Stimulated activated CD8-positive, alpha-beta memory T cell treated with anti-CD3 and anti-CD28 coated beads, Interleukin-2, amount 100 ng/mL, for 48 hours (primary cell): Measurements from ENCODE around the gene MACF1.
"Not testable (repeated sequence)": the region's sequence is repeated elsewhere in the genome, so short reads cannot be mapped to it uniquely, and the experiment has no call there.

Source experiments
- DNase-seq, 2 donors: peaks; one replicate each; pipeline ENCODE4 v3.0.0-alpha.2; 2020; ENCODE audit warnings: low read depth in 2 of 2

The MACF1 gene

DNA sequence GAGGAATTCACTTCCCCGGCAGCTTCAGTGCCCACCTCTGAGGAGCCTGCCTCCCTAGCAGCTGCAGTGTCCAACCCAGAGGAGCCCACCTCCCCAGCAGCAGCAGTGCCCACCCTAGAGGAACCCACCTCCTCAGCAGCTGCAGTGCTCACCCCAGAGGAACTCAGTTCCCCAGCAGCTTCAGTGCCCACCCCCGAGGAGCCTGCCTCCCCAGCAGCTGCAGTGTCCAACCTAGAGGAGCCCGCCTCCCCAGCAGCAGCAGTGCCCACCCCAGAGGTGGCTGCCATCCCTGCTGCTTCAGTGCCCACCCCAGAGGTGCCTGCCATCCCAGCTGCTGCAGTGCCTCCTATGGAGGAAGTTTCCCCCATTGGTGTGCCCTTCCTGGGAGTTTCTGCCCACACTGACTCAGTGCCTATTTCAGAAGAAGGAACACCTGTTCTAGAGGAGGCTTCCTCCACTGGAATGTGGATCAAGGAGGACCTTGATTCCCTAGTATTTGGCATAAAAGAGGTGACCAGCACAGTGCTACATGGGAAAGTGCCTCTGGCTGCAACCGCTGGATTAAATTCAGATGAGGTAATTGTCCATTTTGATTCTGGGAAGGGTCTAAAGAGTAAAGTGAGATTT, 209.5 kb downstream of the MACF1 start:
- DNase-seq, result no peak

DNA sequence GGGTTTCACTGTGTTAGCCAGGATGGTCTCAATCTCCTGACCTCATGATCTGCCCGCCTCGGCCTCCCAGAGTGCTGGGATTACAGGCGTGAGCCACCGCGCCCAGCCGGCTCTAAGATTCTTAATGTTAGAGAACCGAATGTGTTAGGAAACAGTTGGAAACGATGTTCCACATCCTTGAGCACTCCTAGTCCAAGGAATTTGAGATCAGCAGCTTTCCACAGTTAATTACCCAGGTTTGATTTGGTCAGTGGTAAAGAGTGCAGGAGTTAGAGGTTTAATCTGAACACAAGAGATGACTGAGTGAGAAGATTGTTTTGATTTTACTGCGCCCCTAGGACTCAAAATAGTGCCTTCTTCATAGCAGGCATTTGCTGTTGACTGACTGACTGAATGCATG, 211.1 kb downstream of the MACF1 start:
- DNase-seq, result no peak

DNA sequence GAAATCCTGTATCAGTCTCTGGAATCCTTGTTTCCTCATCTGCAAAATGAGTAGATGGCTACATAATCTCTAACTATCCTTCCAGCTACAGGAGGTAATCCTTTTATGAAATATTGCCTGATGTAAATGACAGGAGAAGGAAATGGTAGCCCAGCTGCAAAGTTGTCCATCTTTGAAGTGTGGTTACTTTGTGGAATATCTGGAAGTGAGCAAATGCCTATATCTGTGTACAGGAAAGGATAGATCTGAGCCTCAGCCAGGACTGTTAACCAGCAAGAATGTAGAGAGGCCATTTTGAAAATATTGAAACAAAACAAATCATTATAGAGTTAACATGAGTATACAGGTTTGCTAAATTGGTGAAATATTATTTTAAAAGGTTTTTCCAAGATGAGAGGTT, 212.1 kb downstream of the MACF1 start:
- no peak for DNase-seq

DNA sequence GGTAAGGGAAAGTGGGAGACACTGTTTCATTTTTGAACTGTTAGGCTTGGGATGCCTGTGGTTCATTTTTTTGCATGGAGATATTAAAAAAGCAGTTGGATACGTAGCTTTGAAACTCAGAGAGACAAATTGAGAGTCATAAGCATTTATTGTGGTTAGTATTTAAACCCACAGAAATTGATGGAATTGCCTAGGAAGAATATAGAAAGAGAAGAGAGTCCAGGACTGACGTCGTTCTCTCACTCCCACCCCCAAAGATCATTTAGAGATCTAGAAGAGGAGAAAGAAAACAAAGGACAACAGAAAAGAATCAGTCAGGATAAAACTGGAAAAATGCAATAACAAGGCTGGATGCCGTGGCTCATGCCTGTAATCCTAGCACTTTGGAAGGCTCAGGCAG, 213.7 kb downstream of the MACF1 start:
- DNase-seq, result no peak

DNA sequence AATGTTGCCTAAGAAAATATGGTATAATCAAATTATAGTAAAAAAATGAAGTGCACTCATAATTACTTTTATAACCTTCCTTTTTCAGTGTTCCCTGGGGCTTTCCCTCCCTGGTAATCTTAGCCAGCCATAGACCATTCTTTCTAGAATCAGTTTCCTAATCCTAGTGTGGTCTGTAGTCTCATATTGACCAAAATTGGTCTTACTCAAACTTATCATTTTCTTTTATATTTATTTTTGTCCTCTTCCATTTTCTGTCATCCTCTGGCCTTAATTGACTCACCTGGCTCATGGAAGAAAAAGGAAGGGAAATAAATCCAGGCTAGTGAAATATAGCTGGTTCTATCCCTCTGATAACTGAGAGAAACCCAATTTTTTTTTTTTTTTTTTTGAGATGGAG, 216.0 kb downstream of the MACF1 start:
- no peak for DNase-seq

DNA sequence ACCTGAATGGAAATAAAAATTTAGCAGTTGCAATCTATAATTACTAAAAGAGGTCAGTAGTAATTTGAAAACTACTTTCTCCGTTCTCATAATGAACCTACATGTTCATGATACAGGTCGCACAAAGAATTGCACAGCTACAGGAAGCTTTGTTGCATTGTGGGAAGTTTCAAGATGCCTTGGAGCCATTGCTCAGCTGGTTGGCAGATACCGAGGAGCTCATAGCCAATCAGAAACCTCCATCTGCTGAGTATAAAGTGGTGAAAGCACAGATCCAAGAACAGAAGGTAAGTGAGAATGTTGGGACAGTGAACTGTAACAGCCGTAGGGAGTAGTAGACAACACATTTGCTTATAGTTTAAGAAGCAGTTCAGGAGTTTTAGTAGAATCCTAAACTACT, 218.1 kb downstream of the MACF1 start:
- no peak for DNase-seq

DNA sequence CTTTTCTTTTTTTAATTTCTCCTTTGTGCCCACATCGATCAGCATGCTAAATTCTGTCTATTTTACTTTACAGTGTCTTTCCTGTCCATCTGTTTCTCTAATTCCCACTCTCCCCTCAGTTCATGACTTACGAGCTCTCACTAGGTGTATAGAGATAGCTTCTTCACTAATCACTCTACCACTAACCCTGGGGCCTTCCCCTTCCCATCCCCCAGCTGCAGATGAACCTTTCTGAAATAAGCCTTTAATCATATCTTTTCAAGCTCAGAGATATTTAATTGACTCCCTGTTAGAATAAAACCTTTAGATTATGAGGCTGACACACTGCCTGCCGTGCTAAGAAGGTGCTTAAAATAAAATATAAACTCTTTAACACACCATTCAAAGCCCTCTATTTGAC, 220.7 kb downstream of the MACF1 start:
- DNase-seq, result no peak

DNA sequence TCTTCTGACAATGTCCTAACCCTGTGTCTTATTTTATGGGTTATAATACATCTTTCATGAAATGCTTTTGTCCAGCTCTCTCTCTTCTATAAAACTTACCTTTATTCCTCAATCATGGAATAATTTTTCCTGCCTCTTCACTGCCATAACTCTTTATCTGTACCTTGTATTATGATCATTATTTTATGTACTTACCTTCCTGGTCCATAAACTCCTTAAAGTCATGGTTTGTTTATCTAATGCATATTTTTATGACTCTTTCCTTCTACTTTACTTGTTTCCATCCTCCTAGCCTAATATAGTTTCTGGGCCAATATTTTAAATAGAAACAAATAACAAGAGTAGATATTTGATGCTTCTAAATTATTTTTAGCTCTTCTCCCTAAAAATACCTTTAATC, 221.1 kb downstream of the MACF1 start:
- no peak for DNase-seq

DNA sequence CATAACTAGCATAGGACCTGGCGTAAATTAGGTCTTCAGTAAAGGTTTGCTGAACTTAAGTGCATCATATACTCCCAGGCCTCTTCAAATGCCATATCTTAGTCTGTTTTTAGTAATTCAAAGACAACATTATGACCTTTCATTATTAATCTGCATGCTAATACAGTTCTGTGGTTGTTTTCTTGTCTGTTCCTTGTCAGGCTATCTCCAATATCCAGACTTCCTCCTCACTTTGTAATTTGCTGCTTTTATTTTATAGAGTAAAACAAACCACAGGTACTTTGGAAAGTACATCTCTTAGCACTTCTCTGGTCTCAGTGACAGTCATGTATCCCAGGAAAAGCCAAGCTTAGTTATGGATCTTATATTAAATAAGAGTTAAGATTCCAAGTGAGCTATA, 221.9 kb downstream of the MACF1 start:
- no peak for DNase-seq

DNA sequence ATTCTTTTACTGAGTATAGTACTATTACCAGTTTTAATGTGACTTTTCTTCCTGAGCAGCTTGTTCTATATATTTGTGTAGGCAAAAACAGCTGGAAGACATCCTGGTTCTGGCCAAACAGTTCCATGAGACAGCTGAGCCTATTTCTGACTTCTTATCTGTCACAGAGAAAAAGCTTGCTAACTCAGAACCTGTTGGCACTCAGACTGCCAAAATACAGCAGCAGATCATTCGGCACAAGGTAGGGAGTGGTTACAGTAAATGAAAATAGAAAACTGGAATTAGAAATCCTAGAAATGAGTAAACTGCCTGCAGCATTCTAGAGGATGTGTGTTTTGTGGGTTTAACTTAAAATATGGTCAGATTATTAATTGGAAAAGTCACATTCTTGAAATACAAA, 222.9 kb downstream of the MACF1 start:
- DNase-seq, result no peak

DNA sequence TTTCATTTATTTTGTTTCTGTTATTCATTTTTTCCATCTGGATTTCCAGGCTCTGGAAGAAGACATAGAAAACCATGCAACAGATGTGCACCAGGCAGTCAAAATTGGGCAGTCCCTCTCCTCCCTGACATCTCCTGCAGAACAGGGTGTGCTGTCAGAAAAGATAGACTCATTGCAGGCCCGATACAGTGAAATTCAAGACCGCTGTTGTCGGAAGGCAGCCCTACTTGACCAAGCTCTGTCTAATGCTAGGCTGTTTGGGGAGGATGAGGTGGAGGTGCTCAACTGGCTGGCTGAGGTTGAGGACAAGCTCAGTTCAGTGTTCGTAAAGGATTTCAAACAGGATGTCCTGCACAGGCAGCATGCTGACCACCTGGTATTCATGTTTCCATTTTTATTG, 223.4 kb downstream of the MACF1 start:
- DNase-seq, result no peak

DNA sequence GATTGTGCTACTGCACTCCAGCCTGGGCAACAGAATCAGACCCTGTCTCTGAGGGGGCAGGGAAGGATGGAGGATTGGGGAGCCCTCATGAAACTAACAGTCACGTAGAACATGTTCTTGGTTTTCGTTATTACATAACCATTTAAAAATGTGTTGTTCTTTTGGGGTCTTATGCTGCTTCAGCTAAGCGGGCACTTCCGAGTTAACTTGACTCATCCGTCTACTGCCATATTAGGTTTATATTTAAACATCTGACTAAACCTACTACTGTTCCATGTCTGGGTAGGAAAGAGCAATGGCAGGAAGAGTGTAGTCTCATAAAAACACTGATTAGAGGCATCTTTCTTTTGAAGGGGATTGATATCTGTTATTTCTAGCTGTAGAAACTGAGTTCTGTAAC, 227.4 kb downstream of the MACF1 start:
- no peak for DNase-seq

DNA sequence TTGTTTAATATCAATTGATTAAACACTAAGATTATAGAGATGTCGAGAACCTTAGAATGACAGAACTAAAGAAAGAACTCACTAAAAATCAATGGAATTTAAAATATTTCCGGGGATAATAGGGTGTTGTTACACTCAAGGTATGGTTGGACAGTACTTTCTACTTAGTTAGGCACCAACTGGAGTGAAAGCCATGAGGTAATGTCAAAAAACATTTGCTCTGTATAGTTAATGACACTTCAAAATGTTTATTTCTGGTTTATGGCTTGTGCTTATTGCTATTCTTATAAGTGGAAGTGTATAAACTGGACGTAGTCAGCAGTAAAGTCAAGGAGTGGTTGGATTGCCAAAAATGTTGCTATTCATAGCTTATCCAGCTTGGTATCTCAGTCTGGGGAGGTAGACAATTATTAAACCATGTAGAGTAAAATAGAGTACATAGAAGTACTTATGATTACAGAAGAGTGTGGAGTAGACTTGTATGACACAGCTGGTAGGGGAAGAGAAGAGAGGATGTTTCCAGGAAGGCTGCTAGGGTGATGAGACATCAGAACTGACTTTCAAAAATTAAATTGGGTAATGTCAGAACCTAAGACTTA, 230.4 kb downstream of the MACF1 start:
- no peak for DNase-seq

DNA sequence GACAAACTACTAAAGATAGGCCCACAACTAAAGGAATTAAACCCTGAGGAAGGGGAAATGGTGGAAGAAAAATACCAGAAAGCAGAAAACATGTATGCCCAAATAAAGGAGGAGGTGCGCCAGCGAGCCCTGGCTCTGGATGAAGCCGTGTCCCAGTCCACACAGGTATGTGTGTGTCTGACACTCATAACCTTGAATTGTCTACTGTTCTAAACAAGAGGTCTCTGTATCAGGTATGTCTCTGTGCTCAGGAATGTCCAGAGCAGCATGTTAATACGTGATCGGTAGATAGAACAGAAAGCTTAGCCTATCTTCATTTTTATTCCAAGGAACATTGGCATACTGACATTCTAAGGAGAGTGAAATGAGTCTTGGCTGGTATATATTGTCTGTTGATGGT, 231.1 kb downstream of the MACF1 start:
- DNase-seq, result no peak

DNA sequence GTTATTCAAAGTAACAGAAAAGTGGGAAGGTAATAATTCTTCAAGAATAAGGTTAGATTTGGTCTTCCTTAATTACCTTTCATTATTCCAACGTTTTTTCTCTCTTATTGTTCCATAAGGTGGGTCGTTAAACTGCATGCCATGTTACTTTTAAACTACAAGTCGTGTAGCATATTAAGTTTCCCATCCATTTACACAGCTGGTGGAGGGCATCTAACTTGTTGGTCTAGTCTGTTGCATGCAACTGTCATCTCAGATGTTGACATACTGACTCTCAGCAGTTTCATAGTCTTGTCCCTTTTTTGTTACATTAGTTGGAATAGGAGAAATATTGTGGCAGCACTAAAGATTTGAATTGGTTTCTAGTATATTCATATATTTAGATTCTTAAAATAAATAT, 232.3 kb downstream of the MACF1 start:
- DNase-seq, result no peak

DNA sequence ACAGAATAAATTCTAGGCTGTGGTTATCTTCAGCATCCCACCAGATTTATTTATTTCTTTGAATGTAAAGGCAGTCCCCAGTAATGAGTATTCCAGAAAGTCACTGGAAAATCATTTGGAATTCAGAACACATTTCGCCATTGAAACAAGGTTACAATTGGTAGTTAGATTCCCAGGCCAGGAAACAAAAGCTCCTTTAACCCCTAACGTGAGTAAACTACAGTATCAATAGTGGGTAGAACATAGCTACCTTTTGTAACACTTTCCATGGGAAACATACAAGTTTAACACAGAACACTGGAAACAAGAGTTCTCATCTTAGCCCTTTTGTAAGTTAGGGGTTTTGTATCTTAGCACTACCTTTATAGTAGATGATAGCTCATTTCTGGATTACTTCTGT, 233.5 kb downstream of the MACF1 start:
- DNase-seq, result no peak

DNA sequence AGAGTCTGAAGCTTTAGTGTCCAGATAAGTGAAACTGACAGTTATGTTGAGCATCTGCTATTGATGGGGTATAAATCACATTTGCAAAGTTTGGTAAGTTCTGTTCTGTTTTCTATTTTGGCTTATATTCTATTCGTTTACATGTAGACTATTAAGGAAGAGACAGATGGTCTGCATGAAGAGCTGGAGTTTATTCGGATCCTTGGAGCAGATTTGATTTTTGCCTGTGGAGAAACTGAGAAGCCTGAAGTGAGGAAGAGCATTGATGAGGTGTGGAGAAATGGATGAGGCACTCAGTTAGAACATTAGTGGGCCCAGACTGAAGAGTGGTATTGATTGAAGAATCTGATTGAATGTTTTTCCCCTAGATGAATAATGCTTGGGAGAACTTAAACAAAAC, 236.4 kb downstream of the MACF1 start:
- no peak for DNase-seq

DNA sequence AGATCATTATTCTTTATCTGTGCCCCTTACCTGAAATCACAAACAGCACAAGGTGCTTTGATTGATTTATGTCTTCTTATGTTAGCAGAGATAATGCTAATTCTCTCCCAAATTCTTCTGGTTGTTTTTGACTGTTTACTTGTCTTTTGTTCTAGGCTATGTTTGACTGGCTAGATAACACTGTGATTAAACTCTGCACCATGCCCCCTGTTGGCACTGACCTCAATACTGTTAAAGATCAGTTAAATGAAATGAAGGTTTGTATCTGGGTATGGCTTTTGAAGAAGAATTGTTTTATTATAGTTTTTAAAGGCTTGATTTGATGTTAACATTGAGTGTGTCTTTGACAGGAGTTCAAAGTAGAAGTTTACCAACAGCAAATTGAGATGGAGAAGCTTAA, 237.3 kb downstream of the MACF1 start:
- no peak for DNase-seq

DNA sequence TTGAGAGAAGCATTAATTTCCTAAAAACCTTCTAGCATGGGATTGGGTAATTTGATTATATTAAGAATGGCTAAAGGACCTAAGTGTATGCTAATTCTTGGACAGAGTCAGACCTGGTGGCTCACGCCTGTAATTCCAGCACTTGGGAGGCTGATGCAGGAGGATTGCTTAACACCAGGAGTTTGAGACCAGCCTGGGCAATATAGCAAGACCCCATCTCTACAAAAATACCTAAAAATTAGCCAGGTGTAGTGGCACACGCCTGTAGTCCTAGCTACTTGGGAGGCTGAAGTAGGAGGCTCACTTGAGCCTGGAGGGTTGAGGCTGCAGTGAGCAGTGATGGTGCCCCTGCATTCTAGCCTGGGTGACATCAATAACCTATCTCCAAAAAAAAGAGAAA, 241.1 kb downstream of the MACF1 start:
- no peak for DNase-seq

DNA sequence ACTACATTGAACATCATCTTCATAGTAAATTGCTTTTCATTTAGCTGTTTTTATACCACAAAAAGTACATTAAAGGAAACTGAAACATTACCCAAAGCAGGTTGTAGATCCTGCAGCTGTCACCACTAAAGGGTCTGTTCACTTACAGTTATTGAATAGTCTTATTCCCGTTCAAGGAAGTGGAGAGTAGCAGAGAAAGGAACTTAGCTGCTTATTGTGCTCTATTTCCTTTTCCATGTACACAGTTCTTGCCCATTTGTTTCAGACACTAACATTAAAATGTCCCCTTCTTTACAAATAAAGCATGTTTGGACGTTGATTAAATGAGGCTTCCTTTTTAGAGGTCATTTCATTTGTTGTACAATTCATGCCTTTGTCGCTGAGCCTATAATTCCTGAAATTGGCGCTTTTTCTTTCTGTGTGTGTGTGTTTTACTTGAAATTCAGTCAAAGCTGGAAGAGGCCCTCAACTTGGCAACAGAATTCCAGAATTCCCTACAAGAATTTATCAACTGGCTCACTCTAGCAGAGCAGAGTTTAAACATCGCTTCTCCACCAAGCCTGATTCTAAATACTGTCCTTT, 242.6 kb downstream of the MACF1 start:
- no peak for DNase-seq

DNA sequence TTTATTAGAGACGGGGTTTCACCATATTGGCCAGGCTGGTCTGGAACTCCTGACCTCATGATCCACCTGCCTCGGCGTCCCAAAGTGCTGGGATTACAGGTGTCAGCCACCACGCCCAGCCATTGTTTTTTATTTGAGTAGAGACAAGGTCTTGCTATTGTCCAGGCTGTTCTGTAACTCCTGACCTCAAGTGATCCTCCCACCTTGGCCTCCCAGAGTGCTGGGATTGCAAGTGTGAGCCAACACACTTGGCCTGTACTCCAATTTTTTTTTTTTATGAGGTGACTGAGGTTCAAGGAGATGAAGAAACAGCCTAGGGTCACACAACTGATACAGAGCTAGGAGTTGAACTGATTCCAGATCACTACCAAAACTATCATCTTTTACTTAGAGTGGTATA, 245.5 kb downstream of the MACF1 start:
- DNase-seq, result not testable (repeated sequence)

DNA sequence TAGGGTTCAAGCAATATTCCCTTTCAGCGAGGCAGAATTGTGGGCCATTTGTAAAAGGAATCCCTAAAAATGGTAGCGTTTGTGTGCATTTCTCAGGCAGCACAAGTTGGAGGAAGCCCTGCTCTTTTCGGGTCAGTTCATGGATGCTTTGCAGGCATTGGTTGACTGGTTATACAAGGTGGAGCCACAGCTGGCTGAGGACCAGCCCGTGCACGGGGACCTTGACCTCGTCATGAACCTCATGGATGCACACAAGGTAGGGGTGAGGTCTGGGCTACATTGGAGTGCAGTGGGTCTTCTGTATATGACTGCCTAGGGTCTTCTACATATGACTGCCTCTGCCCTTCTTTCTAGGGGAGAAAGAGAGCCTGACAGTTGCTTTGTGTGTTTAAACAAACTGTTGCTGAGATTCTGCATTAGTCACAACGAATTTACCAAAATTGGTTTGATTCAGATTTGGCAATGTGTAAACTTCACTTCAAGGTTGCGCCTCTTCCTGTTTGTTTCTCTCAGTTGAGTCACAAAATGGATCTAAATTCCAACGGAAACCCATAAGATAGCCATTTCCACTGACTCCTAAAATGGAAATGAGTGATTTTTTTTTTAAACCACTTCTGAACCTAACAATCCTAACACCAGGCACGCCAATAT, 246.6 kb downstream of the MACF1 start:
- DNase-seq, result no peak

DNA sequence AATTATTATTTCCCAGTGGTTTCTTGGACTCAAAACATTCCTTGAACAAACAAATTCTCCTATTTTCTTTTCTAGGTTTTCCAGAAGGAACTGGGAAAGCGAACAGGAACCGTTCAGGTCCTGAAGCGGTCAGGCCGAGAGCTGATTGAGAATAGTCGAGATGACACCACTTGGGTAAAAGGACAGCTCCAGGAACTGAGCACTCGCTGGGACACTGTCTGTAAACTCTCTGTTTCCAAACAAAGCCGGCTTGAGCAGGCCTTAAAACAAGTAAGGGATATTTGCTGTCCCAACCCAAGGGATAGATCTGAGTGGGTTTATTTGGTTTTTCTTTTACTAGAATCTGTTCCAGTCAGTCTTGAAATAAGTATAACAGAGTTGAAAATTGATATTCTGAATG, 247.6 kb downstream of the MACF1 start:
- DNase-seq, result no peak
